HG02840 (cell line): Measurements from ENCODE around the gene FAM200A.
"Not testable (repeated sequence)": the region's sequence is repeated elsewhere in the genome, so short reads cannot be mapped to it uniquely, and the experiment has no call there.

Experiments
- ATAC-seq: cut with Tn5 transposase; IDR thresholded peaks from one replicate; pipeline ENCODE4 v1.9.1; 2021; ENCODE audit warnings: mild to moderate bottlenecking, moderate library complexity, moderate number of reproducible peaks; ENCODE audit not compliant: unreplicated experiment, low FRiP score

FAM200A gene

DNA sequence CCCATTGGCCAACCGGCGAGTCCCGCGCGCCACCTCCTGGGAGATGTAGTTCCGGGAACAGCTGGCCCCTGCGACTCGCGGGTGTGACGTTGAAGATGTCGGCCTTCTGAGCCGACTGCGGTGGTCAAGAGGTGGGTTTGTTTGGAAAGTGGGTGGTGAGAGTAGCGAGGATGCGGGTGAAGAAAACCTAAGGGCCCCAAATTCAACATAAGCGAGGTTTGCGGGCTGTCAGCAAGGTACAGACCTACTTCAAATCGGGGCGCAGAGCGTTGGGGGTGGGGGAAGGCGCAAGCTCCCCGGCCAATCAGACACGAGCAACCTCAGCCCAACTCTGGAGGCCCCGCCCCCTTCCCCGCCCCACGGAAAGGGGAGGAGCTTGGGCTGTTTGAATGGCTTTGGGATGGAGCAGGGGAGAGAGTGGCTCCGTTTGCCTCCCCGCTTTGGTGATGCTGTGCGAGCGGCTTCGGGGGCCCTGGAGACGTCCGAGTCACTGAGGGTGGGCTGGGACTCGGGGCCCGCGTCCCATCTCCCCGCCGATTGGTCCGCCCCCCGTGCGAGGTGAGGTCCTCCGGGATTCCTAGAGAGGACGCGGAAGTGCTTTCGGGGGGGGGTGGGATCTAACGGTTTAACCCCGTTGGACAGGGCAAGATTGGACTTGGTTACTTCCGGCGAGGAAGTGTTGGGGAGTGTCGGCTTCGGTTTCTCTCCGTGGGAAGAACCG, 47.2 kb downstream of the FAM200A start, which contains the start of gene ZKSCAN5:
Gene ZKSCAN5, plus strand, starts transcription at position 60 of the 721 bp plus-strand sequence. CDS start 1,383 bp downstream, outside the sequence.
- peak; percentile 73 for ATAC-seq

- no peak for ATAC-seq
Observed at GRCh38 chr7:99504281-99504602, 47.7 kb downstream of the FAM200A start.

GRCh38 chr7:99501236-99501635, 50.7 kb downstream of the FAM200A start:
- ATAC-seq: not testable (repeated sequence)

- no peak for ATAC-seq
Observed at GRCh38 chr7:99500637-99501009, 51.3 kb downstream of the FAM200A start.

GRCh38 chr7:99499721-99500636, 51.9 kb downstream of the FAM200A start, which contains the start of gene ZNF394:
ZNF394 (minus strand) TSS chr7:99500281; CDS start chr7:99500093, 188 bp downstream.
- ATAC-seq: peak; percentile 42

DNA sequence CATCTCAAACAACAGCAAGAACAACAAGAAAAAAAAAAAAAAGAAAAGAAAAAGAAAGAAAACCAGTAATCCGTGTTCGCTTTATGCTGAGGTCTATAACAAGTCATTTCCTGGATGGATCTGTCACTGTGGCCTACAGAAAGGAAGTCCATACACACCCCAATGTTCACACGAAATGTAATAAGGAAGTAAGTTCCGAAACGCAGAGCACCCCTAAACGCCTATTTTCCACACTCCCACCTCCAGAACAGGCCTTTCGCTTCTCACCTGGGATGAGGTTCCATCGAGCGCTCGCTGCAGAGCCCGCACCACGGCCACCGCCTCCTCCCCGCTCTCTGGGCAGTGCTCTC, 52.6 kb downstream of the FAM200A start:
- ATAC-seq: no peak

DNA sequence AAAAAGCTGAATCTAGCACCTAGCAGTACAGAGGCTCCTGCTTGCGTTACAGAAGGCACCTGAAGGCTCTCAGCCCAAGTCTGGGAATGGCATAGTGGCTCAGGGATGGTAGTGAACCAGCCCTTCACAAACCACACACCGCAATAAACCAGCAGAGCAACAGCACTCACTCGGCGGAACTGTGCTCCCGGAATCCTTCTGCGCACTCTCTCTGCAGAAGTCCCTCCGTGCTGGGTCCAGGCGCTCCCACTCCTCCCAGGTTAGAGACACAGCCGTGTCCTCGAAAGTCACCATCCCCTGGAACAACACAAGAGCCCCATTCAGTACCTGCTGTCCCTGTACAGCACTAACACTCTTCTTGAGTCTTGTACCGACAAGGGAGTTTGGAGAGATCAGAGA, 53.4 kb downstream of the FAM200A start:
- no peak for ATAC-seq

DNA sequence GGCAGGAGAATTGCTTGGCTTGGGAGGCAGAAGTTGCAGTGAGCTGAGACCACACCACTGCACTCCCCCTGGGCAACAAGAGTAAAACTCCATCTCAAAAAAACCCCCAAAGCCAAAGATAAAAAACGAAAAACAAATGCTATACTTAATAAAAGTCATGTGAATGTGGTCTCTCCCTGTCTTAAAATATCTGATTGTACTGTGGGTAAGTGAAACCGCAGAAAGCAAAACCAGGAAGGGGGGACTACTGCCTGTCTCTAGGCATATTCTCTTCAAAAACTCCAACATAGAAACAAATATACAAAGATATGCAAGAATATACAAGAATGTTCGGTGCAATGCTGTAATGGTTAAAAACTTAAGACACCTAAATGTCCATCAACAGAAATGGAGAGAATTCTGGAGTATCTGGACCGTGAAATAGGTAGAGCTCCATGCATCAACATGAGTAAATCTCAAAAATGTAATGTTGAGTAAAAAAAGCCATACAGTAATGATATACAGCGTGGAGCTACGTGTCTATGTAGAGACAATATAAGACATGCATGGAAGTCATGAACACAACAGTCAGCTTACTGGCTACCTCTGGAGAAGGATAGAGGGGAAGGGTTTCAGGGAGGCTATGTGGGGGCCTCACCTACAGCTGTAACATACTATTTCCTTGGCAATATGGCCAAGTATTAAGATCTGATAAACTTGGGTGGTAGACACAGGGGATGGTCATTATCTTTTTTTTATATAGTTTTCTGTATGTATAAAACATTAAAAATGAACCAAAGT, 54.0 kb downstream of the FAM200A start:
- no peak for ATAC-seq
